Transverse colon (tissue), 4 donors: ENCODE results near the gene CLIC5. TPM values are rescaled to one million over a fixed set of nuclear protein-coding genes. Genes with fewer than 3 reads are reported as not detected.
A peak's percentile ranks its signal among the peaks of the same experiment; 100 is the strongest.

ENCODE experiments used
- DNase-seq: peaks from one replicate; pipeline ENCODE4 v3.0.0-alpha.2; 2019
- H3K27ac ChIP-seq, 4 donors: fragments of 200-600 bp; sonication (generic); 2 replicates each; pipeline ENCODE4 v1.5.1; 2016 to 2018; ENCODE audit warnings: inconsistent platforms in 4 of 4
- H3K27me3 ChIP-seq: fragments of 200-600 bp; sonication (generic); 2 replicates; pipeline ENCODE4 v1.5.1; 2017; ENCODE audit warnings: inconsistent platforms
- H3K36me3 ChIP-seq, 4 donors: fragments of 200-600 bp; sonication (generic); 2 replicates each; pipeline ENCODE4 v1.5.1; 2017 to 2019; ENCODE audit warnings: inconsistent platforms in 4 of 4
- H3K4me1 ChIP-seq, 4 donors: fragments of 200-600 bp; sonication (generic); 2 replicates each; pipeline ENCODE4 v1.5.1; 2017 to 2020; ENCODE audit warnings: inconsistent platforms in 4 of 4
- H3K4me3 ChIP-seq, 4 donors: fragments of 200-600 bp; sonication (generic); 1 replicate in 1 of 4; 2 replicates in 3 of 4; pipeline versions ENCODE4 v1.5.1 to v1.6.1; 2017 to 2019; ENCODE audit warnings: inconsistent platforms in 4 of 4
- H3K9me3 ChIP-seq, 2 donors: fragments of 200-600 bp; sonication (generic); 2 replicates each; pipeline ENCODE4 v1.5.1; 2017 to 2019; ENCODE audit warnings: inconsistent platforms in 2 of 2
- EP300 ChIP-seq: sonication (generic); formaldehyde crosslinking; IDR thresholded peaks from one replicate; pipeline ENCODE4 v1.6.1; 2017; ENCODE audit warnings: antibody characterized with exemption, low read depth
- POLR2A ChIP-seq: fragments of 450-650 bp; IDR thresholded peaks from one replicate; pipeline ENCODE4 v1.6.1; 2016; ENCODE audit warnings: antibody characterized with exemption, mild to moderate bottlenecking, moderate library complexity
- POLR2AphosphoS5 ChIP-seq, 3 donors: sonication (generic); formaldehyde crosslinking; IDR thresholded peaks; one replicate each; pipeline ENCODE4 v1.6.1; 2016; ENCODE audit warnings: antibody characterized with exemption in 3 of 3
- WGBS, 2 donors: methylation state at CpG; one replicate each; pipeline ENCODE4 v1.1.5; 2018; ENCODE audit warnings: low coverage in 1 of 2; 5-methylcytosine and 5-hydroxymethylcytosine counted together
- in situ Hi-C, 4 donors: fragments of 200-750 bp; cut with MboI; loops; one replicate each; pipeline versions ENCODE4 v1.15.0 to v1.15.1; 2017; ENCODE audit warnings: low sequenced_read_pairs in 3 of 4, low pct_ligation_motif_present in 1 of 4, low pct_unique_long_range_greater_than_20kb in 1 of 4
- intact Hi-C: fragments of 100-400 bp; cut with DNase I; formaldehyde crosslinking; loops from one replicate; pipeline ENCODE4 v1.15.1; 2023; ENCODE audit warnings: low total_unique reads
- total RNA-seq, 4 donors: library from RNA; depleted of rRNA; stranded (reverse); fragments of >200 nt; gene quantifications; one replicate each; pipeline ENCODE4 v1.1.0, GENCODE V29; 2016
- TF ChIP-seq, protein P1 (sequence below), 5 experiments: fragments of 200-600 bp in 3 of 5; fragments of 450-650 bp in 2 of 5; sonication (generic) in 3 of 5; IDR thresholded peaks; 1 replicate in 2 of 5; 2 replicates in 3 of 5; pipeline ENCODE4 v1.5.1; 2016 to 2017; ENCODE audit warnings: antibody characterized with exemption in 5 of 5, inconsistent platforms in 3 of 5, mild to moderate bottlenecking in 2 of 5, moderate library complexity in 1 of 5

CLIC5 gene
- total RNA-seq, 4 donors from 2014 or later = 5.0 to 222 (median 149) TPM

DNA sequence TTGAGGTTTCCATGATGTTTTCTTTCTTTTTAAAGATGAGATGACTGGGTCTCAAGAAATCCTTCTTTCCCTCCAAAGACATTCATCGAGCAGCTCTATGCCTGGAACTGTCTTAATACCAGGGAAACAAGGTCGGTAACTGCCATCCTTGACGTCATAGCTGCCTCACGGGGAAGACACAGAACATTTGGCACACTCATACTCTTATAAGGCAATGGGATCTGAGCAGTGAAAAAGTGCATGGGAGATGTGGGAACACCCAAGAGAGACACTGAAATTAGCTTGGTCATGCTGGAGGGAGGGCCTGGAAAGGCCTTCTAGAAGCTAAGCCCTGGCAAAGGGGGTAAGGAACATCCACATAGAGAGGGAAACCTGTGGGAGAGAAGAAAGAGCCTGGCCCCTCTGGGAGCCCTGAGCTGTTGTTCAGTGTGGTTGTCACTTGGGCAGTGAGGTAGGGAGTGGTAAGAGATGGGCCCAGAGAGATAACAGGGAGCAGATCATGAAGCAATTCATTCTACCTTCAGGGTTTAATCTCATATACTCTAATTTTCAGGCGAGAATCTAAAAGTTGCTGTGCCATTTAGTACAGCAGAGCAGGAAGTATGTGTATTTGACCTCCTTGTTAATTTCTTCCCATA lies 30.8 kb downstream of the CLIC5 start:
- Histone ChIP-seq H3K27ac (no peak overlapping the region), H3K9me3 (no peaks in the 10 kb centered on the region), H3K4me1 (peaks cover 4 to 54% (median 12%) of the 10 kb centered on the region in 4 donors), H3K36me3 (no peaks in the 10 kb centered on the region), H3K27me3 (no peaks in the 10 kb centered on the region), H3K4me3 (no peak overlapping the region)
- TF ChIP-seq POLR2AphosphoS5 (IDR thresholded peaks at IDR 0.05) (no peak), POLR2A (no peak), EP300 (no peak)
- TF ChIP-seq, protein P1, sequence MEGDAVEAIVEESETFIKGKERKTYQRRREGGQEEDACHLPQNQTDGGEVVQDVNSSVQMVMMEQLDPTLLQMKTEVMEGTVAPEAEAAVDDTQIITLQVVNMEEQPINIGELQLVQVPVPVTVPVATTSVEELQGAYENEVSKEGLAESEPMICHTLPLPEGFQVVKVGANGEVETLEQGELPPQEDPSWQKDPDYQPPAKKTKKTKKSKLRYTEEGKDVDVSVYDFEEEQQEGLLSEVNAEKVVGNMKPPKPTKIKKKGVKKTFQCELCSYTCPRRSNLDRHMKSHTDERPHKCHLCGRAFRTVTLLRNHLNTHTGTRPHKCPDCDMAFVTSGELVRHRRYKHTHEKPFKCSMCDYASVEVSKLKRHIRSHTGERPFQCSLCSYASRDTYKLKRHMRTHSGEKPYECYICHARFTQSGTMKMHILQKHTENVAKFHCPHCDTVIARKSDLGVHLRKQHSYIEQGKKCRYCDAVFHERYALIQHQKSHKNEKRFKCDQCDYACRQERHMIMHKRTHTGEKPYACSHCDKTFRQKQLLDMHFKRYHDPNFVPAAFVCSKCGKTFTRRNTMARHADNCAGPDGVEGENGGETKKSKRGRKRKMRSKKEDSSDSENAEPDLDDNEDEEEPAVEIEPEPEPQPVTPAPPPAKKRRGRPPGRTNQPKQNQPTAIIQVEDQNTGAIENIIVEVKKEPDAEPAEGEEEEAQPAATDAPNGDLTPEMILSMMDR (IDR thresholded peaks at IDR 0.05) = no peak
- WGBS, 2 donors = 92 to 93% methylated on average over 5 of the region's 5 CpGs
- in situ Hi-C loops (no loop called here), intact Hi-C loops (no loop called here)
- no peak for DNase-seq

DNA sequence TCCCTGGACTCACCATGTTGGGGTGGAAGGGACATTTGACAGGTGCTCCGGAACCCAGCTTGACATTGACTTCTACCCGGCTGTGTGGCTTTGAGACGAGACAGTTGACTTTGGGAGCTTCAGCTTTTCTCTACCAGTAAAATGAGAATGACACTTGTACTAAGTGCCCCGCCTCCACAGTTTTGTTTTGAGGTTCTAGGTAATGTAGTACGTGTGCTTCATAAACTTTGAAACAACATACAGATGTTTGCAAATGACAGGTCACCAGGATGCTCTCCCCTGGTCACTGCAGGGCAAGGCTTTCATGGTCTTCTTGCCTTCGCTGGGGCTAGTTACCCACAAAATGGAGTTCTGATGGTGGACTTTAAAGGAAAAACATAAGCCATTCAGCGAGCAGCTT lies 31.3 kb downstream of the CLIC5 start:
- no peak for DNase-seq
- no peak overlapping the region for H3K4me3 ChIP-seq
- TF ChIP-seq, protein P1 (IDR thresholded peaks at IDR 0.05) = no peak
- TF ChIP-seq POLR2A (no peak), POLR2AphosphoS5 (IDR thresholded peaks at IDR 0.05) (no peak), EP300 (no peak)
- no peaks in the 10 kb centered on the region for H3K27me3 ChIP-seq
- WGBS, 2 donors = 89 to 93% methylated on average over 2 to 7 of the region's 7 CpGs
- no peaks in the 10 kb centered on the region for H3K36me3 ChIP-seq
- intact Hi-C loops (no loop called here), in situ Hi-C loops (no loop called here)
- peaks cover 4 to 54% (median 12%) of the 10 kb centered on the region in 4 donors for H3K4me1 ChIP-seq
- H3K9me3 ChIP-seq = no peaks in the 10 kb centered on the region
- H3K27ac ChIP-seq = peak overlapping the region in 2 of 4 donors; percentile 13 to 80

DNA sequence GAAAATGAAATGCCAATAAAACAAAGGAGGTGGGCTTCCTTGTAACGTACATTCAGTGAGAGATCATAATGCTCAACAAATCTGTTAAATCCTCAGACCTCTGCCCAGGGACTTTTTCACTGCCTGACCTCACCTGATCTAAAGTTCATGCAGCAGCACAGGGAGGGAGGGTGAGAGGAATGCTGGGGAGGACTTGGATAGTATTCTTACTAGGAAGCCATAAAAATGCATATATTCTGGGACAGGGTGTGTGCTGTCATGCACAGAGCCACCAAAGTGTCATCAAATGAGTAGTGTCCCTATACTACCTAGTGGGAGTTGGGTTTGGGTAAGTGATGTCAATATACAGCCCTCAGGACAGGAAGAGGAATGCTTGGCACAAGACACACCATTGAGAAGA lies 32.6 kb downstream of the CLIC5 start:
- Histone ChIP-seq H3K9me3 (no peaks in the 10 kb centered on the region), H3K36me3 (no peaks in the 10 kb centered on the region), H3K4me3 (no peak overlapping the region), H3K27ac (peak overlapping the region; percentile 70 to 80 (median 76)), H3K27me3 (no peaks in the 10 kb centered on the region), H3K4me1 (peaks cover 4 to 44% (median 8%) of the 10 kb centered on the region in 4 donors)
- intact Hi-C loops (no loop called here), in situ Hi-C loops (no loop called here)
- peak; percentile 60 for DNase-seq
- 40 to 53% methylated on average over 1 of the region's 1 CpG for WGBS, 2 donors
- TF ChIP-seq POLR2AphosphoS5 (IDR thresholded peaks at IDR 0.05) = peak in 1 of 3 donors; percentile 27
- TF ChIP-seq, protein P1 (IDR thresholded peaks at IDR 0.05) = no peak
- TF ChIP-seq EP300 = no peak
- TF ChIP-seq POLR2A = no peak

DNA sequence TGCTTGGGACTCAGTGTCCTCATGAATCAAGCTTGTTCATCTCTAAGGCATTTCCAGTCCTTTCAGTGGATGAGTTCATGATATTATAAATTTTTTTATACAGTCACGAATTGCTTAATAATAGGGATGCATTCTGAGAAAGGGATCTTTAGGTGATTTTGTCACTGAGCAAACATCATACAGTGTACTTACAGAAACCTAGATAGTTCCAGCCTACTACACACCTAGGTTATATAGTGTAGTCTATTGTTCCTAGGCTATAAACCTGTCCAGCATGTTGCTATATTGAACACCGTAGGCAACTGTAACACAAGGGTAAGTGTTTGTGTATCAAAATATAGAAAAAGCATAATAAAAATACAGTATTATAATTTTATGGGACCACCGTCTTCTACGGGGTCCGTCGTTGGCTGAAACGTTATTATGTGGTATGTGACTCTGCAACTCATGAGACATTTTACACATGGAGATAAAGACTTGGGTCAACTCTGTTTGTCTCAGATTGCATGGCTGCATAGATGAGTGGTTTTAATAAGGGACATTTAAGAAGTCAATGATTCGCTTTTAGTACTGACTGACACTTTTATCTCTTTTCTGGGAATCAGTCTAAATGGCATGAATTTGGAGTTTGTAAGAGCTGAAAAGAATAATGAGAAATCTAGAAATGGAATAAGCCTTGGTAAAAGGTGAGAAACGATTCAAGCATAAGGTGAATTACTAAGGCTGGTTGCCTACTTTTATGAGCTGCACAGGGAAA lies 33.2 kb downstream of the CLIC5 start:
- TF ChIP-seq POLR2A (no peak), POLR2AphosphoS5 (IDR thresholded peaks at IDR 0.05) (peak in 1 of 3 donors; percentile 58)
- Histone ChIP-seq H3K4me3 (no peak overlapping the region), H3K4me1 (peaks cover 4 to 39% (median 7%) of the 10 kb centered on the region in 4 donors), H3K27ac (peak overlapping the region; percentile 70 to 80 (median 76)), H3K36me3 (no peaks in the 10 kb centered on the region), H3K27me3 (no peaks in the 10 kb centered on the region), H3K9me3 (no peaks in the 10 kb centered on the region)
- in situ Hi-C loops = no loop called here
- intact Hi-C loops = no loop called here
- 57 to 58% methylated on average over 9 of the region's 9 CpGs for WGBS, 2 donors
- no peak for DNase-seq
